G401.6 (cell line): ENCODE measurements around the gene NCAPH2.

ENCODE experiments used
- FAIRE-seq: peaks from 2 replicates; lab custom pipeline; 2012; peaks lifted over from hg19 to GRCh38; lab: Jason Lieb, UNC

NCAPH2 gene

DNA sequence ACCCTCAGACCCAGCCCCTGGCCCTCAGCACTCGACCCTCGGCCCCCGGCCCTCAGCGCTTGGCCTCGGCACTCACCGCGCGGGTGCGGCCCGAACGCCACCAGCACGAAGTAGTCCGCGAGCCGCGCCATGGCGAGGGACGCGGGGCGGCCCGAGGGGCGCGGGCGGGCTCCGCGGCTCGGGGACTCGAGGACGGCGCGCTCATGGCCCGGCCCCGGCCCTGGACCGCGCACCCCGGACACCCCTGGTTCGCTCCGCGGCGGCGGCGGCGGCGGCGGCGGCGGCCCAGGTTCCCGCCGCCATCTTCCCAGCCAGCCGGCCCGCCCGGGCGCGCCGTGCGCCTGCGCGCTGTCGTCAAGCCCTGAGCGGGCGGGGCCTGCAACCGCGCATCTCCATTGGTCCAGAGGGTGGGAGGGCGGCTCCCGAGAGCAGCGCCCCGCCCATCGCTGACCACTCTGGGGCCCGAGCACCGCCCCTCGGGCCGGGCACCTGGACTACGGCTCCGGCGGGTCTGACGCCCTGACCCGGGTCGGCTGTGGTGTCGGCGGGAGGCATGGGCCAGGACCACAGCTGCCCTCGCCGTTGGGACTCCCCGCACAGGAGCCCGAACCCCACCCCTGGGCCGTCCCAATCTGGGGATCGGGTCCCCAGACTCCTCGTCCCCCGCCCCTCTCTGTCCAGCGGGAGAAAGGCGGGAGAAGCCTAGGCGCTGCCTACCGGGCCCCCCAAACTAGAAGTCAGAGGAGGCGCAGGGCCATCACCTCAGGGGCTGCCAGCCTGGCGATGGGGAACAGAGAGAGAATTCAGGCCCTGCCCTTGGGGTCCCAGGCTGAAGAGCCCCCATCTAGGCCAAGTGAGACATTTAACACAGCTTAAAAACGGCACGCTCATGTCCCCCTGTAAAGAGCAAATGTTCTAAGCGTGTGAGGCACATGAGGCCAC lies 33.0 kb upstream of the NCAPH2 start, which contains the start of gene SBF1:
TSS of gene SBF1 (minus strand) at position 326 of the 942 bp plus-strand sequence. CDS start at position 131, 195 bp downstream.
- FAIRE-seq = no peak

DNA sequence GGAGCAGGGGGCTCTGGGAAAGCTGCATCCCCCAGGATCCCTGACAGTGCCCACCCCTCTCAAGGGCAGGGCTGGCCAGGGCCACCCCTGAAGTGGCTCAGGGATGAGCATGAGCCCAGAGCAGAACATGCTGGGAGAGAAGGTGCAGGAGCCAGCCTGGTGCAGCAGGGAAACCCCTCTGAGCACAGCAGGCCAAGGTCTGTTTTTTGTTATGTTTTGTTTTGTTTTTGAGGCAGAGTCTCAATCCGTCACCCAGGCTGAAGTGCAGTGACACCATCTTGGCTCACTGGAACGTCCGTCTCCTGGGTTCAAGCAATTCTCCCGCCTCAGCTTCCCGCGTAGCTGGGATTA lies 32.4 kb upstream of the NCAPH2 start:
- no peak for FAIRE-seq

DNA sequence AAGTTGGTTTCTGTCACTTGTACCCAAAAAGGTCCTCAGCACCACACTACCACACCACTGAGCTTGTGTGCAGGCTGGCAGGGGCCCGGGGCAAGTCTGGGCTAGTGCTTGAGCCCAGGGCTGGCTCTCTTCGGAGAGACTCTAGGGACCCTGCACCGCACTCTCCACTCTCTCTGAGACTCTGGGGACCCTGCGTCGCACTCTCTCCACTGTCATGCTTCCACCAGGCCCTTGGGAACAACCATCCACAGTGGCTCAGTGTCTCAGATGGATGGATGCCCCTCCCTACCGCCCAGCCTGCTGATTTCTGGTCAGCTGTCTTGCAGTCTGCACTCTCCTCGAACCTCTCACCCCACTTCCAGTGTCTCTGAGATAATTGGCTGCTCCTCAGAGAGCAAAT lies 31.2 kb upstream of the NCAPH2 start:
- FAIRE-seq = no peak

DNA sequence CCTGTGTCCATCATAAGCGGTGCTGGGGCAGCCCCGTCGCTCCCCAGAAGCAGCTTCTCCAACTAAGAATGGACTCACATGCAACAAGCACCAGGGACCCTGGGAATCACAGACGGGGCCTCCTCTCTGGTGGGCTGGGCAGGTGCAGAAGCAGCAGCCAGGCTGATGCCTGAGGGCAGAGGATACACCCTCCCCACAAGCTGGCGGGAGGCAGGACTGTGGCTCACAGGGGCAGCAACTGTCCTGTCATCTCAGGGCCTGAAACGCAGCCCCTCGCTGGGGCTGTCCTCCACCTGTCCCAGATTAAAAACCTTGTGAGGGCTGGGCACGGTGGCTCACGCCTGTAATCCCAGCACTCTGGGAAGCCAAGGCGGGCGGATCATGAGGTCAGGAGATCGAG lies 30.1 kb upstream of the NCAPH2 start:
- FAIRE-seq = no peak

DNA sequence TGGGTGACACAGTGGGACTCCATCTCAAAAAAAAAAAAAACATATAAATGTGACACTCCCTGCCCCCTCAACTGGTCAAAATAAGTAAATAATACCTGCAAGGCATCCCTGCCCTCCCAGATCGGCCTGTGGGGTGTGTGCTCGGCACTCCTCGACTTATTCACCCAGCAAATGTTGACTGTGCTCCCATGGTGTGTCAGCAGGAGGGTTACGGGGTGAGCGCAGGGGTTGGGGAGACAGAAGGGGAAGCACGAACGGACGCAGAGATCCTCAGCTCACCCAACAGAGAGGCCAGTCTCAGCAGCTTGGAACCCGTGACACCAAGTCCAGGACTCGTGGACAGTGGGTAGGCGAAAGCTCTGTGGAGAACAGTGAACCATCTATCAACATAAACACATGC lies 28.3 kb upstream of the NCAPH2 start:
- no peak for FAIRE-seq

DNA sequence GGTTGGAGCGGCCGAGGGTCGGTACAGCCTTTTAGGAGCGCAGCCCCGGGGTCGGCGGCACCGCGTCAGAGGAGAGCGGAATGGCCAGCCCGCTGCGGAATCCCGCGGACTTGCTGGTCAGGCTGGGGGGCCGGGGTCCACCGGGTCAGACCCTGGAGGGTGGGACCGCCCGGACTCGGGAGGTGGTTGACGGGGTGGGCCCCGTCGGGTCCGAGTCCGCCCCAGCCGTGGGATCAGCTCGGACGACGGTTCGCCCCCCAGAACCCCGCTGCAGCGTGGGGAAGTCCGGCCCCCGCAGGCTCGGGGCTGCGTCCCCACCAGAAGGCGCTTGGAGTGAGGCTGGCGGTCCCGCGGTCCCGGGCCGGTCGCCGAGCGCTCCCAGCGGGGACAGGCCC lies 27.0 kb upstream of the NCAPH2 start:
- no peak for FAIRE-seq

DNA sequence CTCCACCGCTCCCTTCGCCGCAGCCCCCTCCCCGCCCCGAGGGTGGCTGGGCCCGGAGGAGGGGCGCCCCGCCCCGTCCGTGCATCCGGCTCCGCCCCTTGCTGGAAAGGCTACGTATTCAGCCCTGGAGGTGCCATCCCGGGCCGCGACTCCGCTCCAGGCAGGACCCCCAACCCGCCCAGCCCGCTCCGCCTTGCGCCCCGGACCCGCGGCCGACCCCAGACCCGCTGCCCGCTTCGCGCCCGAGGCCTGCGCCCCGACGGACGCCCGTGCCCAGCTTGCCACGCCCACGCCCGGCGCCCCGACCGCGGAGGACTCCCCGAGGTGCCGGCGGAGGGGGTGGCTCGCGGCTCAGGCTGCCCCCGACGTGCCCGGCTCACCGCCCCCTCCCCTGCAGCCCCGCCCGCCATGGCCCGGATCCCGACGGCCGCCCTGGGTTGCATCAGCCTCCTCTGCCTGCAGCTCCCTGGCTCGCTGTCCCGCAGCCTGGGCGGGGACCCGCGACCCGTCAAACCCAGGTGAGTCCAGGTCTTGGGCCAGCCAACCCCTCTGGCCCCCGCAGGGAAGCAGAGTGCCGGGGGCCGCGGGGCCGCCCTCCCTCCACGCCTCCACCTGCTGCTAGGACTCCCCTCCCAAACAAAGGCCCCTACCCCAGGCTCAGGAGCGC lies 26.5 kb upstream of the NCAPH2 start, which contains the start of gene ADM2:
TSS of gene ADM2 (plus strand) at position 104 of the 667 bp plus-strand sequence. CDS start at position 409, 305 bp downstream.
- no peak for FAIRE-seq

DNA sequence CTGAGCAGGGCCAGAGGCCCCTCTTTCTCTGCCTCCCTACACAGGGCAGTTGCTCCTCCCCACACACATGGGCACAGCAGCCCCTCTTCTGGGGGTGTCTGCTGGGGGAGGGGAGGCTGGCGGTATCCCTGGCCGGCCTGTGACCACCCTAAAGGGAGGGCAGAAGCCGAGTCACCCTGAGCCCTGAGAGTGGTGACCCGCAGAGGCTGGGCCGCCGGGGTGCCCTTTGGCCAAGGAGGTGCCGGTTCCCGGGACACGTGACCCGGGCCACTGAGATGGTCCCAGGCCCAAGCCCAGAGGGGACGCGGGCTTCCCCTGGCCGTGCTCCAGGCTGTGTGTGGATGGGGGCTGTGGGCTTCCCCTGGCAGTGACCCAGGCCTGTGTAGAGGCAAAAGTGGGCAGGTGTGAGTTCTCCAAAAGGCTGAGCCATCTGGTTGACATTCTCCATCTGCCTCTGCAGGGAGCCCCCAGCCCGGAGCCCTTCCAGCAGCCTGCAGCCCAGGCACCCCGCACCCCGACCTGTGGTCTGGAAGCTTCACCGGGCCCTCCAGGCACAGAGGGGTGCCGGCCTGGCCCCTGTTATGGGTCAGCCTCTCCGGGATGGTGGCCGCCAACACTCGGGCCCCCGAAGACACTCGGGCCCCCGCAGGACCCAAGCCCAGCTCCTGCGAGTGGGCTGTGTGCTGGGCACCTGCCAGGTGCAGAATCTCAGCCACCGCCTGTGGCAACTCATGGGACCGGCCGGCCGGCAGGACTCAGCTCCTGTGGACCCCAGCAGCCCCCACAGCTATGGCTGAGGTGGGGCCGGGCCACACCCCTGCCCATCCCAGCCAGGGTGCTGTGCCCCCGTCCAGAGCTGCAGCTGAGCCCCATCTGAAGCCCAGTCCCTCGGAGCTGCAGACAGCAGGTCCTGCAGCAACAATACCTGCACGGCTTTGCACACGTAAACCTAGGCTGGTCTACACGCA lies 25.6 kb upstream of the NCAPH2 start:
- FAIRE-seq = no peak

DNA sequence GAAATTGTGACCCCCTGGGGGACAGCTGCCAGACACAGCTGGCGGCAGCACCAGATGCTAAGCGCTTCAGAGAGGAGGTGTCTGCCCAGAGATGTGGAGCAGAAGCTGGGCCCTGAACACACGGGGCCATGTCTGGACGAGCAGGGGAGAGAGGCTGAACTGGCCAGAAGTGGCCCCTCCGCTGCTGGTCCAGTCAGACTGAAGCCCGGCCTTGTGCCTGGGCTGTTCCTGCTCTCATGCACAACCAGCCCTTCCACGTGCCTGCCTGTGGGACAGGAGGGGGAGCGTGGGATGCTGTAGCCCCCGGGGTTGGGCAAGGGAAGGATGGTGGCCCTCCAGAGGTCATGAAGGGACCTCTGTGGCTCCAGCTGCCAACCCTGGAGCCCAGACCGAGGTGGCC lies 24.9 kb upstream of the NCAPH2 start:
- FAIRE-seq = no peak

DNA sequence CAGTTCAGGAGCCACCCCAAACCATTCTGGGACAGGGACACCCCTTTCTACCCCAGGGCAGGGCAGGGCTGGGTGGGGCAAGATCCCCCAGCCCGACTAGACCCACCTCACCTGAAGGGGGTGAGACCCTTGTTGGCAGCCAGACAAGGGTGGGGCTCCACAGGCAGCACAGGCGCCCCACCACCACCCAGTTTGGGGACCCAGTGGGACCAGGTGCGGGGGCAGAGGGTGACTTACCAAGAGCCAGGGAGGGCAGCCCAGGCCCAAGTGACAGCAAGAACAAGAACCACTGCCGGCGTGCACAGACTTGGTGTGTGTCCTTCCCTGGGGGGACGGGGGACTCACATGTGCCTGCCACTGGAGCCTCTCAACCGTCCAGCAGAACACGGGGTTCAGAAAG lies 24.5 kb upstream of the NCAPH2 start:
- FAIRE-seq = no peak

DNA sequence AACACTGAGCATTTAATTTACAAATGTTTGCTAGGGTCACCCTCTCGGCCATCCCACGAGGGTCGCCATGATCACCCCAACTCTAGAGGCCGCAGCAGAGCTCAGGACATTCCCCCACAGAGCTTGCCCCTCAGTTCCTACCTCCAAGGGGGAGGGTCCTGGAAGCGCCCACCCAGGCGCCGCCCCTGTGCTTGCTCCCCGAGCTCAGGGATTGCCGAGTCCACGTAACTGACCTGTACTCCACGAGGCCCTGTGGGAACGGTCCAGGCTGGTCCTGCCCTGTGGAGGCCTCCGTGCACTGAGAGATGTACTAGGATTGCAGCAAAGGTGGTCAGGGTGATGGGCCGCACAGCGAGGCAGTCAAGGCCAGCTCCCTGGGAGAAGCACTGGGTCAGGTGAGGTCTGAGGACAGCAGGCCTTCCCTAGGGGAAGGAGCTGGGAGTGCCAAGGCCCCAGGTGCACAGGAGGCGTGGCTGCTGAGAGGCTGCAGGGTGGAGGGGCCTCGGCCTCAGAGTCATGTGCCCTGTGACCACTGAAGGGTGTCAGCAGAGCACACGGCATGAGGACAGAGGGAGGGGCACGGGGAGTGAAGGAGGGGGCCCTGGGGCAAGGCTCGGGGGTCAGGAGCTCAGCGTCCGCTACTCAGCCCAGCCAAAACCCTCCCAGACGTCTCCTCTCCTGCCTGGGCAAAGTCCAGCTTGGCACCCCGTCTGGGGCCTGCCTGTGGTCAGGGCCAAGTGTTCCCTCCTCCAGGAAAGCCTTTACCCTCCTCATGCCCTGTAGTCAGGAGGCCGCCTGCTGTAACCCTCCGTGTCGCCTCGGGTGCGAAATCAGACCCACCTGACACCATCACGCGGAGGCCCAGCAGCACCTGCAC lies 23.8 kb upstream of the NCAPH2 start:
- FAIRE-seq = no peak

DNA sequence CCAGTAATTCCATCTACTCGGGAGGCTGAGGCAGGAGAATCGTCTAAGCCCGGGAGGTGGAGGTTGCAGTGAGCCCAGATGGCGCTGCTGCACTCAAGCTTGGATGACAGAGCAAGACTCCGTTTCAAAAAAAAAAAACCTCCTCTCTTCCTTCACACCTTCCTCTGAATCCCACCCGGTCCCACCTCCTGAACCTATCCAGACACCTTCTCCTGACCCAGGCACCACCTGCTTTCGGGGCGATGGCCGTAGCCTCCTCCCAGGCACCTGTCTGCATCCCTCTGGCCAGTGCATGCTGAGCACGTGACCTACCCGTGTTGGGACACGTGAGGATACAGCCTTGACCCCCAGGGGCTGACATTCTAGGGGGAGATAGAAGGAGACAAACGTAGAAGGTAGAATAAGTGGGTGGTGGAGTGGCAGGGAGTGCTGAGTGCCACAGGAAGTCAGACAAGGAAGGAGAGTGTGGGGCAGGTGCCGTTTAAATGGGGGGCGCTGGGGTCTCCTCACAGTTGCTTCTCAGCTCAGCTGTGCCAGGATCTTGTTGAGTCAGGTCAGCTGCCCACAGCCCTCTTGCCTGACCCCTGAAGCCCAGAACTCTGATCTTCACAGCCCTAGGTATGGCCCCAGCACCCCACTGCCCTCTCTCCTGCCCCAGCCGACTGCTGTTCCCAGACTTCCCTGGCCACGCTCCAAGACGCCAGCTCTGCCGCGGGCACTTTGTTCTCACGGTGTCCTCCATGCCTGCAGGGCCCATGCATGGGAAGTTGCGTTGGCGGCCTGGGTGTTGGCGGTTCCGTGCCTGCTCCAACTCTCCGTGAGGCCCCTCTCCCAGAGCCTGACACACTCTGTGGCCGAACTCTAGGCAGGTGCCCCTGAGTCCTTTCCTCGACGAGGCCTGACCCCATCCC lies 22.5 kb upstream of the NCAPH2 start:
- no peak for FAIRE-seq

DNA sequence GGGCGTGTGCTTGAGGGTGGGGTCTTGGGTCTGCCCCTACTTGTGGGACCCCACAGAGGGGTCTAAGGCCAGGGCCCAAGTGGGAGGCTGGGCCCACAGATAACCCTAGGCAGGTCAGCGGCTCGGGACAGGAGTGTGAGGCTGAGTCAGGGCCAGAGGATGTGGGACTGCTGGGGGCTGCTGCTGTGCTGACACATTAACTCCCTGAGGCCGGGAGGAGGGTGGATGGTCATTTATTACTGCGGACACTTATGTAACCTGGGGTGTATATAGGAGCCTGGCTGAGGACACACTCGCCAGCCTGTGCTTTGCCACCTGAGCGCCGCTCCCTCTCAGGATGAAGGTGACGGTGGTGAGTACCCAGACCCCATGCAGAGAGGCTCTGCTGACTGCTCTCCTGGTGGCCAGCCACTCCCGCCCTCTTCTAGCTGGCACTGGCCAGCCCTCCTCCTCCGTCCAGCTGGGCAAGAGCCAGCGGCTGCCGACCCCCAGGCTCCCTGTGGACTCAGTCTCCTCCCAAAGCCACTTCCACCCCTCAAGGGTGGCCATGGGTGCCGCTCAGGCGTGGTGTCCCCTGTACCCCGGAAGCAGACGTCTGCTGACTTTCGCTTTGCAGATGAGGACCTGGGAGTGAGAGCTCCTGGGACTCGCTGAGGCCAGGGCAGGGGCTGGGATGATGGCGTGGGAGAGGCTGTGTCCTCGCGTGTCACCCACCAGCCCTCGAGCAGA lies 21.3 kb upstream of the NCAPH2 start, which contains the start of gene MIOX:
TSS of gene MIOX (plus strand) at position 299 of the 729 bp plus-strand sequence. CDS start at position 338, 39 bp downstream.
- no peak for FAIRE-seq

DNA sequence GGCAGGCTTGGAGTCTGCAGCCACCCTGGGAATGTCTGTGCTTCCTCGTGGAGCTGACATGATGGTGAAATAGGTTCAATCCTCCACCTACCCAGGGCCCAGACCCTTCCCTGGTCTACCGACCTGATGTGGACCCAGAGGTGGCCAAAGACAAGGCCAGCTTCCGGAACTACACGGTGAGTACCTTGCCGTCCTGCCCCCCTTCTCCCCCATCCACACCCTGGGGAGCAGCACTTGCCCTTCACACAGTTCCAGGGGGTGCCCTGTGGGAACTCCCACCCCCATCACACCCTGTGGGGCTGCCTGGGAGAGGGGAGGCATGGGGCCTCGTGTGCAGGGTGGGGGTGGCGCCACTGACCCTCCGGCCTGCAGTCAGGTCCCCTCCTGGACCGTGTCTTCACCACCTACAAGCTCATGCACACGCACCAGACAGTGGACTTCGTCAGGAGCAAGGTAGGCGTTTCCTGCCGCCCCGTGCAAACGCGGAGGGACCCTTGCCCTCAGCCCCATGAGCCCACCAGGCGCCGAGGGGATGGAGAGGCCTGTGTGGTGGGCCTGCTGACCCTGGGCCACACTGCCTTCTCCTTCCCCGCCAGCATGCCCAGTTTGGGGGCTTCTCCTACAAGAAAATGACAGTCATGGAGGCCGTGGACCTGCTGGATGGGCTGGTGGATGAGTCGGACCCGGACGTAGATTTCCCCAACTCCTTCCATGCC lies 20.6 kb upstream of the NCAPH2 start:
- FAIRE-seq = no peak

DNA sequence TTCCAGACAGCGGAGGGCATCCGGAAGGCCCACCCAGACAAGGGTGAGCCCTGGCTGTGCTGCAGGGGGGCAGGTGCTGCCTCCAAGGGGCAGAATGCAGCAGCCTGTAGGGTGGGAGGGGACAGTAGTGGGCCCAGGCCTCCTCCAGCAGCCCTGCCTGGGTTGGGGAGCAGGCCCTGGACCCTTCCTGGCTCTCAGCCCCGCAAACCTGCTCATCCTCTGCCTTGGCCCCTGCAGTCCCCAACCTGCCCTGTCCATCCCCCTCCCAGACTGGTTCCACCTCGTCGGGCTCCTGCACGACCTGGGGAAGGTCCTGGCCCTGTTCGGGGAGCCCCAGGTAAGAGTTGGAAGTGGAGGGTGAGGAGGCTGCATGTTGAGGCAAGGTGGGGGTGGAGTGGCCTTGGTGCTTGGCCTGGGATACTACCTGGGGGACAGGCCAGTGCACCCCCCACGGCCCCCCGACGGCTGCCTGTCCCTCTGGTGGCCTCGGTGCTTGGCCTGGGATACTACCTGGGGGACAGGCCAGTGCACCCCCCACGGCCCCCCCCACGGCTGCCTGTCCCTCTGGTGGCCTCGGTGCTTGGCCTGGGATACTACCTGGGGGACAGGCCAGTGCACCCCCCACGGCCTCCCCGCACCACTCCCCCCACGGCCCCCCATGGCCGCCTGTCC lies 19.9 kb upstream of the NCAPH2 start:
- no peak for FAIRE-seq

DNA sequence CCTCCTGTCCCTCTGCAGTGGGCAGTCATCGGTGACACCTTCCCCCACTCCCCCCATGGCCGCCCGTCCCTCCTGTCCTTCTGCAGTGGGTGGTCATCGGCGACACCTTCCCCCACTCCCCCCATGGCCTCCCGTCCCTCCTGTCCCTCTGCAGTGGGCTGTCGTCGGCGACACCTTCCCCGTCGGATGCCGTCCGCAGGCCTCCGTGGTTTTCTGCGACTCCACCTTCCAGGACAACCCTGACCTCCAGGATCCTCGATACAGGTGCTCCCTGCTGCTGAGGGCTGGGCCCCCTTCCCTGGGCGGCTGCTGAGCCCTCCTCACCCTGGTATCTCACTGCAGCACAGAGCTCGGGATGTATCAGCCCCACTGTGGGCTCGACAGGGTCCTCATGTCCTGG lies 19.1 kb upstream of the NCAPH2 start:
- FAIRE-seq = no peak

DNA sequence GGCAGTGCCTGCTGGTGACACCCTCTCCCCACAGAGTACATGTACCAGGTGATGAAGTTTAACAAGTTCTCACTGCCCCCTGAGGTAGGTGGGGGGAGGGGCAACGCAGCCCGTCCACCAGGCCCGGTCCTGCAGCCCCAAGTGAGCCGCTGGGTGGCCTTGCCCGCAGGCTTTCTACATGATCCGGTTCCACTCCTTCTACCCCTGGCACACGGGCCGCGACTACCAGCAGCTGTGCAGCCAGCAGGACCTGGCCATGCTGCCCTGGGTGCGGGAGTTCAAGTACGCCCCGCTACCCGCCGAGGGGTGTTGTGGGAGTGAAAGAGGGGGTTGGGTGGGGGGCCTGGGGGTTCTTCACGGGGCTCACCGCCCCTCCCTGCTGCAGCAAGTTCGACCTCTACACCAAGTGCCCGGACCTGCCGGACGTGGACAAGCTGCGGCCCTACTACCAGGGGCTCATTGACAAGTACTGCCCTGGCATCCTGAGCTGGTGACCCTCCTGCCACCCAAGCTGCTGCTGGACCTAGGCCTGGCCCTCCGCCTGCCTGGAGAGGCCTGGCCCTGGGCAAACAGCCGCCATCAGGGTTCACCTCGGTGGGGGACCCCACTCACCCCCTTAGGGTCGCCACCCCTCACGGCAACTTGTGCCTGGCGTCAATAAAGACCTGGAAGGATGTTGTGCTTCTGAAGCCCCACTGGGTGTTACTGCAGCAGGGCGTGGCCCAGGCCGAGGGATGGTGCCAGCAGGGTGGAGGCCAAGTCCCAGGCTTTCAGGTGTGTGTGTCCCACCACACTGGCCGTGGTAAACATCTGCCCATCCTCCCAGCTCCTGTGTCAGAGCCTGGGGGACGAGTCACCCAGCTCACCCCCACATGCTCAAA lies 18.4 kb upstream of the NCAPH2 start:
- no peak for FAIRE-seq
